Hepatic stellate cell (primary cell): ENCODE results near the gene TMPRSS6.

Experiments
- DNase-seq: peaks from one replicate; pipeline ENCODE4 v3.0.0; 2011; ENCODE audit warnings: low spot score

Gene TMPRSS6

GRCh38 chr22:37117092-37117491, 7.6 kb upstream of the TMPRSS6 start:
- no peak for DNase-seq

- no peak for DNase-seq
Measured at GRCh38 chr22:37115032-37115431, 5.5 kb upstream of the TMPRSS6 start.

- no peak for DNase-seq
Measured at GRCh38 chr22:37113757-37114156, 4.2 kb upstream of the TMPRSS6 start.

GRCh38 chr22:37112084-37112728, 2.7 kb upstream of the TMPRSS6 start:
- DNase-seq, result no peak

GRCh38 chr22:37111156-37111717, 1.7 kb upstream of the TMPRSS6 start:
- DNase-seq, result no peak

- DNase-seq, result no peak
Measured at GRCh38 chr22:37107816-37108621, 1.5 kb downstream of the TMPRSS6 start.

GRCh38 chr22:37105990-37106389, 3.5 kb downstream of the TMPRSS6 start:
- no peak for DNase-seq

GRCh38 chr22:37105154-37105553, 4.4 kb downstream of the TMPRSS6 start:
- DNase-seq, result peak; percentile 21

- DNase-seq, result no peak
Measured at GRCh38 chr22:37103656-37104452, 5.7 kb downstream of the TMPRSS6 start.

GRCh38 chr22:37103151-37103550, 6.4 kb downstream of the TMPRSS6 start:
- DNase-seq, result no peak

GRCh38 chr22:37101311-37102066, 8.0 kb downstream of the TMPRSS6 start:
- DNase-seq, result no peak

GRCh38 chr22:37100589-37101127, 8.9 kb downstream of the TMPRSS6 start:
- DNase-seq, result no peak

- no peak for DNase-seq
Measured at GRCh38 chr22:37098976-37099591, 10.4 kb downstream of the TMPRSS6 start.

GRCh38 chr22:37097346-37097745, 12.2 kb downstream of the TMPRSS6 start:
- DNase-seq, result no peak

- DNase-seq, result no peak
Measured at GRCh38 chr22:37095113-37095512, 14.4 kb downstream of the TMPRSS6 start.

- no peak for DNase-seq
Measured at GRCh38 chr22:37094239-37094638, 15.3 kb downstream of the TMPRSS6 start.

GRCh38 chr22:37092997-37093396, 16.5 kb downstream of the TMPRSS6 start:
- no peak for DNase-seq

GRCh38 chr22:37091994-37092393, 17.5 kb downstream of the TMPRSS6 start:
- DNase-seq, result no peak

- DNase-seq, result no peak
Measured at GRCh38 chr22:37090920-37091695, 18.4 kb downstream of the TMPRSS6 start.

GRCh38 chr22:37089434-37089833, 20.1 kb downstream of the TMPRSS6 start:
- no peak for DNase-seq
